Measurements from ENCODE around the gene SNRPA.

GRCh38 chr19:40716482-40717324 lies 34.3 kb upstream of the SNRPA start, which contains the start of the genes COQ8B and ITPKC:
- TF ChIP-seq CEBPB (IDR thresholded peaks at IDR 0.05), result no peak
- TF ChIP-seq, protein P1, sequence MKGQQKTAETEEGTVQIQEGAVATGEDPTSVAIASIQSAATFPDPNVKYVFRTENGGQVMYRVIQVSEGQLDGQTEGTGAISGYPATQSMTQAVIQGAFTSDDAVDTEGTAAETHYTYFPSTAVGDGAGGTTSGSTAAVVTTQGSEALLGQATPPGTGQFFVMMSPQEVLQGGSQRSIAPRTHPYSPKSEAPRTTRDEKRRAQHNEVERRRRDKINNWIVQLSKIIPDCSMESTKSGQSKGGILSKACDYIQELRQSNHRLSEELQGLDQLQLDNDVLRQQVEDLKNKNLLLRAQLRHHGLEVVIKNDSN (IDR thresholded peaks at IDR 0.05), result no peak
- no peak for TF ChIP-seq REST (IDR thresholded peaks at IDR 0.05; ENCODE audit: low read depth)
- TF ChIP-seq, protein P2, sequence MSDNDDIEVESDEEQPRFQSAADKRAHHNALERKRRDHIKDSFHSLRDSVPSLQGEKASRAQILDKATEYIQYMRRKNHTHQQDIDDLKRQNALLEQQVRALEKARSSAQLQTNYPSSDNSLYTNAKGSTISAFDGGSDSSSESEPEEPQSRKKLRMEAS (IDR thresholded peaks at IDR 0.05), result peak; percentile 24; the same call in 1 of the 2 replicates
- TF ChIP-seq YY1 (IDR thresholded peaks at IDR 0.05; ENCODE audit: low read depth), result no peak
- no peak for TF ChIP-seq RAD21 (IDR thresholded peaks at IDR 0.05; ENCODE audit: low read depth)
- TF ChIP-seq TEAD4 (IDR thresholded peaks at IDR 0.05), result peak; percentile 40; the same call in 1 of the 2 replicates
- TF ChIP-seq CREB1 (IDR thresholded peaks at IDR 0.05; ENCODE audit: low read depth), result peak; percentile 85

All from Ishikawa (cell line).